B cell (primary cell): Measurements from ENCODE around the gene DMPK. TPM values are rescaled to one million over a fixed set of nuclear protein-coding genes. Genes with fewer than 3 reads are reported as not detected.

Source experiments
- ATAC-seq: fragments of 200-7000 bp; cut with Tn5 transposase; one replicate; pipeline ENCODE4 v1.10.0; 2021; ENCODE audit warnings: low read depth, mild to moderate bottlenecking, moderate number of reproducible peaks, moderate library complexity
- CTCF ChIA-PET: fragments of 350-600 bp; sonication (Branson Sonifier 250); formaldehyde crosslinking; loops from one replicate; lab custom pipeline; 2021; ENCODE audit warnings: antibody characterized with exemption, inconsistent platforms; lab: Charles Lee
- POLR2A ChIA-PET: fragments of 350-600 bp; sonication (Branson Sonifier 250); formaldehyde crosslinking; loops from one replicate; lab custom pipeline; 2021; ENCODE audit warnings: antibody characterized with exemption; lab: Charles Lee
- DNase-seq: peaks from one replicate; pipeline ENCODE4 v3.0.0; 2013
- H2AFZ ChIP-seq: 2 replicates; pipeline ENCODE4 v1.6.1; 2012; ENCODE audit warnings: mild to moderate bottlenecking, low read depth, low read length; ENCODE audit not compliant: insufficient read depth, poor library complexity, severe bottlenecking
- H3K27ac ChIP-seq, 2 donors: 1 replicate in 1 of 2; 2 replicates in 1 of 2; pipeline ENCODE4 v1.5.1; 2012 to 2013; ENCODE audit warnings: low read length in 2 of 2, mild to moderate bottlenecking in 2 of 2, moderate library complexity in 1 of 2
- H3K27me3 ChIP-seq, 4 experiments: fragments of 200-600 bp in 1 of 4; sonication (generic) in 1 of 4; replicated peaks in 1 of 4; 1 replicate in 2 of 4; 2 replicates in 2 of 4; pipeline versions ENCODE4 v1.6.1 to v1.7.0; 2013 to 2016; ENCODE audit warnings: low read length in 3 of 4, mild to moderate bottlenecking in 2 of 4, mixed read lengths in 1 of 4, moderate library complexity in 1 of 4; ENCODE audit not compliant: insufficient read depth in 4 of 4, control insufficient read depth in 3 of 4; ENCODE audit errors: control extremely low read depth in 1 of 4
- H3K36me3 ChIP-seq, 2 experiments: replicated peaks in 1 of 2; 1 replicate in 1 of 2; 2 replicates in 1 of 2; pipeline versions ENCODE4 v1.6.1 to v1.7.1; 2013; ENCODE audit warnings: low read length in 1 of 2; ENCODE audit not compliant: insufficient read depth in 2 of 2, control insufficient read depth in 1 of 2; ENCODE audit errors: control extremely low read depth in 1 of 2, extremely low read depth in 1 of 2
- H3K4me1 ChIP-seq, 2 donors: fragments of 200-600 bp in 1 of 2; sonication (generic) in 1 of 2; 1 replicate in 1 of 2; 2 replicates in 1 of 2; pipeline versions ENCODE4 v1.5.1 to v1.6.1; 2013 to 2017; ENCODE audit warnings: low read length in 2 of 2; ENCODE audit not compliant: control insufficient read depth in 2 of 2, insufficient read depth in 2 of 2
- H3K4me2 ChIP-seq: replicated peaks from 2 replicates; pipeline ENCODE3; 2012; ENCODE audit warnings: mild to moderate bottlenecking, low read depth, low read length; ENCODE audit not compliant: poor library complexity, severe bottlenecking
- H3K4me3 ChIP-seq, 5 experiments: fragments of 200-600 bp in 1 of 5; sonication (generic) in 1 of 5; 1 replicate in 3 of 5; 2 replicates in 2 of 5; pipeline versions ENCODE4 v1.5.1 to v1.7.0; 2011 to 2016; ENCODE audit warnings: low read length in 4 of 5, mild to moderate bottlenecking in 4 of 5, low read depth in 2 of 5, control low read depth in 1 of 5, moderate library complexity in 1 of 5; ENCODE audit not compliant: insufficient read depth in 1 of 5; ENCODE audit errors: control extremely low read depth in 1 of 5, extremely low read depth in 1 of 5
- H3K79me2 ChIP-seq: fragments of 200-600 bp; sonication (generic); one replicate; pipeline ENCODE4 v1.6.0; 2016; ENCODE audit warnings: low read length; ENCODE audit not compliant: control insufficient read depth, insufficient read depth
- H3K9ac ChIP-seq: fragments of 200-600 bp; sonication (generic); 2 replicates; pipeline ENCODE4 v1.6.1; 2017; ENCODE audit warnings: mild to moderate bottlenecking, low read length, moderate library complexity
- H3K9me3 ChIP-seq, 3 donors: one replicate each; pipeline versions ENCODE4 v1.6.1 to v1.7.1; 2013; ENCODE audit warnings: low read length in 2 of 3; ENCODE audit not compliant: control insufficient read depth in 2 of 3, insufficient read depth in 1 of 3; ENCODE audit errors: control extremely low read depth in 1 of 3
- H4K20me1 ChIP-seq: 2 replicates; pipeline ENCODE4 v1.6.0; 2012; ENCODE audit warnings: mild to moderate bottlenecking, low read length; ENCODE audit not compliant: insufficient read depth, control insufficient read depth, poor library complexity, severe bottlenecking
- H3K27ac Mint-ChIP-seq: one replicate; pipeline ENCODE4 v1.8.0; 2021; ENCODE audit warnings: mixed read lengths
- H3K27me3 Mint-ChIP-seq: one replicate; pipeline ENCODE4 v1.8.0; 2021; ENCODE audit warnings: mixed read lengths
- H3K4me1 Mint-ChIP-seq: one replicate; pipeline ENCODE4 v1.8.0; 2021; ENCODE audit warnings: mixed read lengths
- H3K4me3 Mint-ChIP-seq: one replicate; pipeline ENCODE4 v1.8.0; 2021; ENCODE audit warnings: mixed read lengths
- H3K9me3 Mint-ChIP-seq: one replicate; pipeline ENCODE4 v1.8.0; 2022; ENCODE audit warnings: mixed read lengths; ENCODE audit not compliant: insufficient read depth
- EZH2 ChIP-seq: IDR thresholded peaks from 2 replicates; pipeline ENCODE4 v1.6.1; 2012; ENCODE audit warnings: borderline replicate concordance, low read depth, mild to moderate bottlenecking, moderate library complexity, low read length; ENCODE audit not compliant: insufficient read depth, poor library complexity, severe bottlenecking
- WGBS: methylation state at CpG from one replicate; pipeline ENCODE4 v1.1.5; 2013; ENCODE audit warnings: missing lambda C conversion rate; ENCODE audit not compliant: insufficient coverage; 5-methylcytosine and 5-hydroxymethylcytosine counted together
- intact Hi-C: fragments of 100-400 bp; cut with micrococcal nuclease; formaldehyde crosslinking; loops from one replicate; pipeline ENCODE4 v1.10.0; 2022
- polyA plus RNA-seq: library from polyadenylated mRNA; depleted of rRNA; stranded (reverse); fragments of >200 nt; gene quantifications from 2 replicates; pipeline ENCODE4 v1.2.3, GENCODE V29; 2012
- total RNA-seq, 2 donors: library from RNA; stranded (reverse); fragments of 120-200 nt in 1 of 2; gene quantifications; 1 replicate in 1 of 2; 2 replicates in 1 of 2; pipeline versions ENCODE4 v1.2.3 to v1.2.4, GENCODE V29; 2013 to 2022
- TF ChIP-seq, protein P1 (sequence below): fragments of 200-600 bp; IDR thresholded peaks from one replicate; pipeline ENCODE4 v1.8.0; 2022; ENCODE audit warnings: antibody characterized with exemption, mild to moderate bottlenecking

DMPK gene
- total and polyA plus RNA-seq, 2 donors (not counting 1 experiment from before 2014, with no cell fraction given), result 28.7 to 58.3 TPM

DNA sequence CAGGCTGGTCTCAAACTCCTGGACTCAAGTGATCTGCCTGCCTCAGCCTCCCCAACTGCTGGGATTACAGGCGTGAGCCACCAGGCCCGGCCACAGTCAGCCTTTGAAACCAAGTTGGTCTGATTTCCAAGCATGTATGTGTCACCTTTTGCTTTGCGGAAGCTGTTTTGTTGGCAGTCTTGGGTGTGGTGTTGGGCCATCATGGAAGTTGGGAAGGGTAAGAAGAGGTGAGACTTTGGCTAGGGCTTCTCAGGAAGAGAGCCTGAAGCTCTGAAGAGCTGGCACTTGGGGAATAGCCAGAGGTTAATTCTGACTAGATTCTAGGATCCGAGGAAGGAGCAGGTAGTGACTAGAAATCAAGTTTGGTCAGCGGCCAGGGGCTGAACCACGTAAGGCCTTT lies 30.0 kb upstream of the DMPK start:
- Histone ChIP-seq H3K9ac (no peak overlapping the region), H2AFZ (no peak overlapping the region), H3K27me3 (peaks cover 0 to 8% (median 3%) of the 10 kb centered on the region in 4 experiments), H3K4me1 (peaks cover 16 to 19% of the 10 kb centered on the region in 2 donors), H3K4me3 (no peak overlapping the region), H3K36me3 (no peaks in the 10 kb centered on the region), H3K79me2 (no peaks in the 10 kb centered on the region), H3K9me3 (no peaks in the 10 kb centered on the region), H3K4me2 (no peak overlapping the region), H3K27ac (no peak overlapping the region), H4K20me1 (peaks cover 9% of the 10 kb centered on the region)
- POLR2A ChIA-PET, result no interaction called here
- Mint-ChIP-seq H3K27ac (no peak overlapping the region), H3K4me1 (peaks cover 7% of the 10 kb centered on the region), H3K27me3 (peaks cover 3% of the 10 kb centered on the region), H3K4me3 (no peak overlapping the region), H3K9me3 (no peaks in the 10 kb centered on the region)
- CTCF ChIA-PET, result interaction anchor here (1.4 kb wide), 1 partner anchor 12 kb away, joined by 4 read pairs; no protein-coding TSS in a partner anchor
- ATAC-seq (no peak), DNase-seq (no peak)
- intact Hi-C loops, result no loop called here
- 96% methylated on average over 5 of the region's 6 CpGs for WGBS
- TF ChIP-seq EZH2, result no peak
- TF ChIP-seq, protein P1, sequence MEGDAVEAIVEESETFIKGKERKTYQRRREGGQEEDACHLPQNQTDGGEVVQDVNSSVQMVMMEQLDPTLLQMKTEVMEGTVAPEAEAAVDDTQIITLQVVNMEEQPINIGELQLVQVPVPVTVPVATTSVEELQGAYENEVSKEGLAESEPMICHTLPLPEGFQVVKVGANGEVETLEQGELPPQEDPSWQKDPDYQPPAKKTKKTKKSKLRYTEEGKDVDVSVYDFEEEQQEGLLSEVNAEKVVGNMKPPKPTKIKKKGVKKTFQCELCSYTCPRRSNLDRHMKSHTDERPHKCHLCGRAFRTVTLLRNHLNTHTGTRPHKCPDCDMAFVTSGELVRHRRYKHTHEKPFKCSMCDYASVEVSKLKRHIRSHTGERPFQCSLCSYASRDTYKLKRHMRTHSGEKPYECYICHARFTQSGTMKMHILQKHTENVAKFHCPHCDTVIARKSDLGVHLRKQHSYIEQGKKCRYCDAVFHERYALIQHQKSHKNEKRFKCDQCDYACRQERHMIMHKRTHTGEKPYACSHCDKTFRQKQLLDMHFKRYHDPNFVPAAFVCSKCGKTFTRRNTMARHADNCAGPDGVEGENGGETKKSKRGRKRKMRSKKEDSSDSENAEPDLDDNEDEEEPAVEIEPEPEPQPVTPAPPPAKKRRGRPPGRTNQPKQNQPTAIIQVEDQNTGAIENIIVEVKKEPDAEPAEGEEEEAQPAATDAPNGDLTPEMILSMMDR, result no peak

DNA sequence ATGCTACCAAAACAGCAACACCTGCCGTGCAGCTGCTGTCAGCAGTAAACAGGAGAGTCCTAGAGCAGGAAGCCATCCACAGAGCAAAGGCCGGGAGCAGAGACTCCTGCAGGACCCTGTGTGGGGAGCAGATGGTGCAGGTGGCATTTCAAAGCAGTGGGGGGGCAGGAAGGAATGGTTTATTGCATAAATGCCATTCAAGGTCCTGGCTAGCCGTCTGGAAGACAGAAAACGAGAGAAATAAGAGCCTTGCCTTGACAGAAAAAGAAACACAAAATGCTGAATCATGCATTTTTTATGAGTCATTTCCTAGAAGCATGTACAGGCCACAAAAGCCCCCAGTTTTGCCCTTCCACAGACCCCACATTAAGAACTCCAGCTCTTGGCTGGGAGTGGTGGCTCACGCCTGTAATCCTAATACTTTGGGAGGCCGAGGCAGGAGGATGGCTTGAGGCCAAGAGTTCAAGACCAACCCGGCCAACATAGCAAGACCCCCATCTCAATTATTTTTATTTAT lies 27.4 kb upstream of the DMPK start:
- intact Hi-C loops, result no loop called here
- Histone ChIP-seq H4K20me1 (no peaks in the 10 kb centered on the region), H3K9ac (no peak overlapping the region), H3K36me3 (no peaks in the 10 kb centered on the region), H3K4me1 (peaks cover 2% of the 10 kb centered on the region in 2 donors), H3K4me3 (no peak overlapping the region), H3K9me3 (peaks cover 0 to 4% (median 0%) of the 10 kb centered on the region in 3 donors), H3K4me2 (no peak overlapping the region), H2AFZ (no peak overlapping the region), H3K27me3 (peaks cover 0 to 5% (median 2%) of the 10 kb centered on the region in 4 experiments), H3K27ac (no peak overlapping the region), H3K79me2 (no peaks in the 10 kb centered on the region)
- ChIA-PET CTCF (no interaction called here), POLR2A (interaction anchor here (0.6 to 0.7 kb wide), 2 partner anchors 27 to 1237 kb away, joined by 5 to 10 read pairs; no protein-coding TSS in a partner anchor)
- Mint-ChIP-seq H3K4me1 (peaks cover 2% of the 10 kb centered on the region), H3K27me3 (peaks cover 3% of the 10 kb centered on the region), H3K9me3 (no peaks in the 10 kb centered on the region), H3K27ac (no peak overlapping the region), H3K4me3 (no peak overlapping the region)
- no peak for DNase-seq
- no peak for ATAC-seq
- WGBS, result 3% methylated on average over 4 of the region's 7 CpGs
- TF ChIP-seq, protein P1, result no peak
